ENCODE measurements around the gene OTULIN. TPM values are rescaled to one million over a fixed set of nuclear protein-coding genes. Genes with fewer than 3 reads are reported as not detected.

The OTULIN gene
- total and polyA plus RNA-seq, 2 of the 13 experiments (the other 11 are each of a cell fraction or from before 2014, with no cell fraction given), result 7.0 to 34.8 TPM

- TF ChIP-seq ZSCAN5A (CRISPR knock-in tag; IDR thresholded peaks at IDR 0.05; ENCODE audit: borderline replicate concordance), result 0 out of 2 replicates have a peak, but pooled peaks have one; percentile 42
- TF ChIP-seq GABPB1 (CRISPR knock-in tag; IDR thresholded peaks at IDR 0.05), result no peak; the same call in 1 of the 2 replicates
- TF ChIP-seq PHF21A (CRISPR knock-in tag; IDR thresholded peaks at IDR 0.05), result 0 out of 2 replicates have a peak, but pooled peaks have one; percentile 39
- TF ChIP-seq DMAP1 (CRISPR knock-in tag; IDR thresholded peaks at IDR 0.05), result no peak
- TF ChIP-seq, protein P1, sequence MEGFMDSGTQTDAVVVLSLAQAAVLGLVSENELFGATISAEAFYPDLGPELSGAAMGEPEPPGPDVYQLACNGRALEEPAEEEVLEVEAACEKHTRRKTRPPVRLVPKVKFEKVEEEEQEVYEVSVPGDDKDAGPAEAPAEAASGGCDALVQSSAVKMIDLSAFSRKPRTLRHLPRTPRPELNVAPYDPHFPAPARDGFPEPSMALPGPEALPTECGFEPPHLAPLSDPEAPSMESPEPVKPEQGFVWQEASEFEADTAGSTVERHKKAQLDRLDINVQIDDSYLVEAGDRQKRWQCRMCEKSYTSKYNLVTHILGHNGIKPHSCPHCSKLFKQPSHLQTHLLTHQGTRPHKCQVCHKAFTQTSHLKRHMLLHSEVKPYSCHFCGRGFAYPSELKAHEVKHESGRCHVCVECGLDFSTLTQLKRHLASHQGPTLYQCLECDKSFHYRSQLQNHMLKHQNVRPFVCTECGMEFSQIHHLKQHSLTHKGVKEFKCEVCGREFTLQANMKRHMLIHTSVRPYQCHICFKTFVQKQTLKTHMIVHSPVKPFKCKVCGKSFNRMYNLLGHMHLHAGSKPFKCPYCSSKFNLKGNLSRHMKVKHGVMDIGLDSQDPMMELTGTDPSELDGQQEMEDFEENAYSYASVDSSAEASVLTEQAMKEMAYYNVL (CRISPR knock-in tag; IDR thresholded peaks at IDR 0.05; ENCODE audit: borderline replicate concordance), result no peak
- TF ChIP-seq FOXP4 (CRISPR knock-in tag; IDR thresholded peaks at IDR 0.05), result no peak
- TF ChIP-seq GABPA (IDR thresholded peaks at IDR 0.05; ENCODE audit: low read depth, low read length), result no peak
- peak; percentile 59; the same call in 1 of the 2 replicates for TF ChIP-seq GABPA (CRISPR knock-in tag; IDR thresholded peaks at IDR 0.05; ENCODE audit: low read depth)
- peak; percentile 53; the same call in 1 of the 2 replicates for TF ChIP-seq HOXA3 (CRISPR knock-in tag; IDR thresholded peaks at IDR 0.05)
- no peak for TF ChIP-seq ATF7 (IDR thresholded peaks at IDR 0.05)
- TF ChIP-seq ATF7 (CRISPR knock-in tag; IDR thresholded peaks at IDR 0.05), result no peak
- no peak for TF ChIP-seq NR2F1 (CRISPR knock-in tag; IDR thresholded peaks at IDR 0.05)
- no peak for TF ChIP-seq SOX6 (IDR thresholded peaks at IDR 0.05)
- TF ChIP-seq SOX6 (CRISPR knock-in tag; IDR thresholded peaks at IDR 0.05), result no peak
- TF ChIP-seq GFI1 (CRISPR knock-in tag; IDR thresholded peaks at IDR 0.05; ENCODE audit: borderline replicate concordance), result peak; percentile 40; the same call in 1 of the 2 replicates
- no peak for TF ChIP-seq NFATC3 (CRISPR knock-in tag; IDR thresholded peaks at IDR 0.05)
- no peak for TF ChIP-seq CREB1 (IDR thresholded peaks at IDR 0.05)
- TF ChIP-seq CREB1 (CRISPR knock-in tag; IDR thresholded peaks at IDR 0.05), result peak; percentile 56; the same call in 1 of the 2 replicates
- no peak for TF ChIP-seq PREB (CRISPR knock-in tag; IDR thresholded peaks at IDR 0.05)
- TF ChIP-seq ZKSCAN8 (CRISPR knock-in tag; IDR thresholded peaks at IDR 0.05; ENCODE audit: borderline replicate concordance), result no peak
Measured at GRCh38 chr5:14665101-14665822, 744 bp downstream of the OTULIN start (continued).

Data from HepG2 (cell line).